DMS114 treated with DMSO at 0.1 percent for 48 hours (cell line): ENCODE data around the gene GC.
A peak's percentile ranks its signal among the peaks of the same experiment; 100 is the strongest.
"Not testable (repeated sequence)": the region's sequence is repeated elsewhere in the genome, so short reads cannot be mapped to it uniquely, and the experiment has no call there.

Experiments
- DNase-seq: peaks from one replicate; lab custom pipeline; 2025; ENCODE audit not compliant: unreplicated experiment; lab: John Stamatoyannopoulos, UW

Gene GC

GRCh38 chr4:71768123-71768522 lies 15.8 kb downstream of the GC start:
- no peak for DNase-seq

DNA sequence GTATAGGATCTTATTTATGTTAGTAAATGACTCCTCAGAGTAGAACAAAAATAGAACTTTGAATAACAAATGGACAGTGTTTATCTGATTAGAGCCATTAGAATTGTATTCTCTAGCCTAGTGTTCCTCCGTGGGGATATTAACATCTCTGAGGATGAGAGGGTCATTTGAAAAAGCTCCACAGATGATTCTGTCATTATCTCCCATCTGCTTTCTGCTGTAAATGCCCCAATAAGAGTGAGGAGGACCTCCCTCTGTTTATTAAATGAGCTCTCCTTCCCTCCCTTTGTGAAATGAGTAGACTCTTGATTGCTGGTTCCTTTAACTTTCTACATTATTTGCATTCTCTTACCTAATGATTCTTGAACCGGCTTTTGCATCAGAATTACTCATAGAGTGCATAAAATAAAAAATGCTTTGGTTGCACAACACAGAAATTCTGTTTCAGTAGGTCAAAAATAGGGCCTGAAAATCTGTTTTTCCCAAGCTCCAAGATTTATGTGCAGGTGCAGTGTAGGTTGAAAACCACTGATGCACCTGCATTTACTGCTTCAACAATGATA lies 18.0 kb downstream of the GC start:
- no peak for DNase-seq

GRCh38 chr4:71765350-71765749 lies 18.5 kb downstream of the GC start:
- DNase-seq: no peak

DNA sequence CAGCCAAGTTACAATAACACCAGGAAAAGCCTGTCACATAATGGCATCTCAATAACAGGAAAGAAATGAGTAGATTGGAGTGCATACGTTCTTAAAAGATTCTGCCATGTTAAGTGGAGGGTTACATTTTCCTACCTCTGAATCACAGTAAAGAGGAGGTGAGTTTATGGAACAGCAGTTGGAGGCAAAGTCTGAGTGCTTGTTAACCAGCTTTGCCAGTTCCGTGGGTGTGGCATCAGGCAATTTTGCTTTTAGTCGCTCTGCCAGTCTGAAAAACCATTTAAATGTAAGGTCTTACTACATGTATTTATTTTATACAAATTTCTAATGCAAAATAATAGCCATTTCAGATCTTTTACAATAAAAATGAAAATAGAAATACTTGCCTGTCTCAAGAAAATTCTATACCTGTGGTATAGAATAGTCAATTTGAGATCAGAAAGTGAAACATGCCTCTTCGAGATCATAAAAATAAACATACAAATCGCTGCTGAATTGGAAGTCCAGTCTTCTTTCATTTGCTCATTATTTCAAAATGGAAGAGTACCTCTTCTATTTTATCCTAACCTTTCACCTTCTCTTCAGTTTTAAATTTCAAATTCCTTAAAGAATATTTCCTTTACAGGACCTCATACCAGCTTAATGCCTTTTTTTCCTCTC lies 31.4 kb downstream of the GC start:
- DNase-seq: no peak

GRCh38 chr4:71749008-71749594 lies 34.8 kb downstream of the GC start:
- DNase-seq: no peak

- DNase-seq: no peak
Measured at GRCh38 chr4:71746379-71746778, 37.5 kb downstream of the GC start.

GRCh38 chr4:71738782-71739181 lies 45.1 kb downstream of the GC start:
- DNase-seq: not testable (repeated sequence)

DNA sequence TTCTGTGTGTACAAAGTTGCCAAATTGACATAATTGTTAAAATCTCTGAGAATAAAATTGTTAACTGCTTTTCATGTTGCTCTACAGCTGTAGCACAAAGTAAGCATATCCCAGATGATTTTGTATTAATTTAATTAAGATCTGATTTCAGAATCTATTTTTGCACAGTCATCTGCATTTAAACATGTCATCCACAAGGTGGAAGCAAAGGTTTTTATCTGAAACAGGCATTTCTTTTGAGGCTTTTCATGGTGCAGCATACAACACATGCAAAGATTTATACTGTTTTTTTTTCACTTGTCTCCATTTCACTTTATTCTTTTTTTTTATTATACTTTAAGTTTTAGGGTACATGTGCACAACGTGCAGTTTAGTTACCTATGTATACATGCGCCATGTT lies 51.2 kb downstream of the GC start:
- peak; percentile 2 for DNase-seq

GRCh38 chr4:71732066-71732465 lies 51.8 kb downstream of the GC start:
- DNase-seq: no peak

DNA sequence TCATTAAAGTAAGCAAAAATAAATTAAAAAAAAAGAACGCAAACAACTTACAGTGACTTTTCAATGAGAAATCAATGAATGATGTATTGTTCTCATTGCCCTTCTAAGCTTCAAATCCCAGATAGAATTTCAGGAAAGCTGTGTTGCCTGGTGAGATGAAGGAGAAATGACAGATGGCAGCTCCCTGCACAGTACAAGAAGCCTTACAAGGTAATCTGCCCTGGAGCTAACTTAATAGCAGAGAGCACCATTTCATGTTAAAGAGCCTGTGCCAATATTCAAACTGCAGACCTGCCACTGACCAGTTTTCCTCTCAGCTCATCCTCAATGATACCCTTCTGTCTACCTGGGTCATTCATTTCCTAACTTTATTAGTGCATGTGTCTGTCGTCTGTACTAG lies 54.0 kb downstream of the GC start:
- DNase-seq: no peak

- DNase-seq: peak; percentile 1
Measured at GRCh38 chr4:71713611-71714203, 70.2 kb downstream of the GC start.

GRCh38 chr4:71711985-71712348 lies 71.9 kb downstream of the GC start:
- DNase-seq: no peak

DNA sequence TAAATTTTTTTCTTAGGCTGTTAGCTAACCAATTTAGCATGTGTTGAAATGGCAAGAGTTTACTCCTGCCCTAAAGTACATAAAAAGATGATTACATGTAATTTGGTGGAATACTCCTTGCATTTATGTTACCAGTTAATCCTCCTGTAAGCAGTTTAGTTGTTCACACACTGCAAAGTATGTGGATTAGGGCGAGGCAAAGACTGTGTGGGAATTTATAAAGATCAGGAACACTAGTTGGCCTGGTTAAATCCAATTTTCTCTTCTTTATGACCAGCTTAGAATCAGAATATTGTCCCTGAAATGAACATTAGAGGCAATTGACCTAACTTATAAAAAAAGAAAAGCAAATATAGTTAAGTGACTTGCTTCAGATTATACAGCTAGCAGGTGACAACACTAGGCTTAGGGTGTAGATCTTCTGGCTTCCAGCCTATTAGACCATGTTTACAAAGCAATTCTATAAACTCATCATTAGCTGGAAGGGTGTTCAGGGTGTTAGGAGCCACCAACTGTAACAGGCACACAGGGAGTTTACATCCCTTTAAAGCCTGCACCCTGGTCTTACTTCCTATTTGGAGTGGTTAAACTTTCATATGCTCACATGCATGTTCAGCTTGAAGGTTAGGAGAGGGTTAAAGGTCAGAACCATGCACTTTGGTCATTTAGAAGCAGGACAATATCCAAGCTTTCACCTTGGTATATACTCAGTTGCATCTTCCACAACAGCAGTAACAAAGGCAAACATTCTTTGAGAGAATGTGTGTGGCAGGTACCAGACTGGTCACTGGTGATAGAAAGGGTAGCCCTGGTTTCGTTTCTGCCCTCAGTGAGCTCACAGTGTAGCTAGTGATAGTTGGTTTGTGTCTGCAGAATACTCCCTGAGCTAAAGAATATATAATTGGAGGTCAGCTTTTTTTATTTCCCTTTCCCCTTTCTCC lies 72.6 kb downstream of the GC start:
- no peak for DNase-seq

- DNase-seq: no peak
Measured at GRCh38 chr4:71709961-71710360, 73.9 kb downstream of the GC start.

DNA sequence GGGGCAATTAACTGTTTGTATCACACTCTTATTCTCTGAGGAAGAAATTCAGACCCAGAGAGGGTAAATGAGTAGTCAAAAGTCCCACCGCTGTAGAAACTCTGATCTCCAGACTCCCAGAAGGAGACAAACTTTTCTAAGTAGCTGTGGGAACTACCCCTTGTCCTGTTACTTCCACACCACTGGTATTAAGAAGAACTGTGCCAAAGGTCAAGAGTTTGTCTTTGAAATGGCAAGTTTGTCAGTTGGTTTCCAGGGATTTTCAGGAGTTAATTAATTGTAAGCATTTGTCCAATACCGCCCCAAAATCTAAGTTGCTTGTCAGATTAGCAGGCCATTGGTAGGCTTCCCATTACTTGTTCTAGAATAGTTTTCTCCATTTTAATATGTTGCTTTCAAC lies 85.7 kb downstream of the GC start:
- DNase-seq: no peak

DNA sequence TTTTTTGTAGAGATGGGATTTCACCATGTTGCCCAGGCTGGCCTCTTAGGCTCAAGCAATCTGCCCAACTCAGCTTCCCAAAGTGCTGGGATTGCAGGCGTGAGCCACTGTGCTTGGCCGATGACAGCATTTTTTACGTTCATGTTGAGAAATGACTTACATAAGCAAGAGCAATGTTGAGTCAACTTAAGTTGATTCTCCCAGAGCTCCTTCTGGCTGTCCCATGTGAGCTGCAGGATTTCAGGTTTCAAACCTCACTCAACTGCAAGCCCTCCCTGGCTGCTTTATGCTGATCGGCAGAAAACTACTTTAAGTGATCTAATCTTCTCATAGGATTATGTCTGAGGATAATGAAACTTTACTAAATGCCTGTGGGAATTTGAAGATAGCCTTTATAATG lies 86.8 kb downstream of the GC start:
- DNase-seq: no peak

DNA sequence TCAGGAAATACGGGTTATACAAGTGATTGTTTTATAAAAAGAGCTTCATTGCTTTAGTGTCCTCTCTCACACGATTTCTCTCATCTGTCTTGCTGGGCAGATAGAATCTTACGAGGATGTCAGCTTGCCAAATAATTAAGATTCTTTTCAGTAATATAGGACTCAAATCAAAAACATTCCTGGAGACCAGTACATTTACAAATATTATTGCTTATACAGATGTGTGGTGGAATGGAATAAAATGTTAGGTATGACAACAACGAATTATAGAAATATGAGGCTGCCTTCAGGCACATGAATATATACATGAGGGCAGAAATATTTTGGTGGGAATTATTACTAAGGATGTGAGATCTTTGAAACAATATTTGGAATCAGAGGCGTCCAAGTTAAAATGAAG lies 88.9 kb downstream of the GC start:
- no peak for DNase-seq

DNA sequence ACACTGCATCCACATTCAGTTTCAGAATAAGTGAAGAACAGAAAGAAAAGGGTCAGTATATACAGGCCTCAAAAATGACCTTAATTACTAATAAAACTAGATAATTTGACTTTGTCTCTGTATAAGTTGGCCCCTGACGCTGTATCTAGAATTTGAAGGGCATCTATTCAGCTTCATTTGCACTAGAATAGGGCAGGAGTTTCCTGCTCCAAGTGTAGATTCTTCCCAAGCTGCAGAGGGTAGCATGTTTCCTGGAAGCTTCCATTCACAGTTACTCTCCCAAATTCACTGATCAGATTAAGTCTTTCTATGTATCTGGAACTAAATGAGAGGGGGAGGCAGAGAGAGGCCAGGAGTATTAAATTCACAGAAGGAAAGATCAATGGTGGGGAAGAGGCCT lies 90.9 kb downstream of the GC start:
- DNase-seq: no peak

- no peak for DNase-seq
Measured at GRCh38 chr4:71692198-71692597, 91.7 kb downstream of the GC start.
